ENCODE measurements around the gene FAM89A.

DNA sequence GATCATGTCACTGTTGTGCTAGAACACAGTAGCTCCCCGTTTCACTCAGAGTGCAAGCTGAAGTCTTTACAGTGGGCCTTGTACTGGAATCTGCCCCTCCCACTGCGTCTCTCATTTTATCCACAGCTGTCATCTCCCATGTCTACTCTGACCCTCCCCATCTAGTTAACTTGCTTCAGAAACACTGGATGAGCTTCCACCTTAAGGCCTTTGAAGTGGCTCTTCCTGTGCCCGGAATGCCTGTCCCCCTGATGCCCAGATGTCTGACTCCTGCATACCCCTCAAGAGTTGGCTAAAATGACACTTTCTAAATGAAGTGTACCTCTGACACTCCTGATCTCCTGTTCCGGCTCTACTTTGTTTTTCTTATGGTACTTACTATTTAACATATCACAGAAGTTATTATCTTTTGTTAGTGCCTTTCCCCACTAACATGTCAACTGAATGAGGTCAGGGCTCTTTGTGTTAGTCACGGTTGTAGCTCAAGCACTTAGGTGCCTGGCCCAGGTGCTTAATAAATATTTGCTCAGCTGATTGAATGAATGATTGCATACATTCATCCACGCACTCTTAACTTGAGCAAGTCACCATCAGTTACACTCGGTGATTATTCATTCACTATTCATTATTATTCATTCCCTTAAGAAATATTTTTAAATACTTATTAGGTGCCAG lies 47.8 kb downstream of the FAM89A start:
- TF ChIP-seq ZNF644 (tag; IDR thresholded peaks at IDR 0.05; ENCODE audit: low read depth) = no peak
- TF ChIP-seq, protein P1, sequence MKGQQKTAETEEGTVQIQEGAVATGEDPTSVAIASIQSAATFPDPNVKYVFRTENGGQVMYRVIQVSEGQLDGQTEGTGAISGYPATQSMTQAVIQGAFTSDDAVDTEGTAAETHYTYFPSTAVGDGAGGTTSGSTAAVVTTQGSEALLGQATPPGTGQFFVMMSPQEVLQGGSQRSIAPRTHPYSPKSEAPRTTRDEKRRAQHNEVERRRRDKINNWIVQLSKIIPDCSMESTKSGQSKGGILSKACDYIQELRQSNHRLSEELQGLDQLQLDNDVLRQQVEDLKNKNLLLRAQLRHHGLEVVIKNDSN (CRISPR knock-in tag; IDR thresholded peaks at IDR 0.05) = no peak
- TF ChIP-seq, protein P2, sequence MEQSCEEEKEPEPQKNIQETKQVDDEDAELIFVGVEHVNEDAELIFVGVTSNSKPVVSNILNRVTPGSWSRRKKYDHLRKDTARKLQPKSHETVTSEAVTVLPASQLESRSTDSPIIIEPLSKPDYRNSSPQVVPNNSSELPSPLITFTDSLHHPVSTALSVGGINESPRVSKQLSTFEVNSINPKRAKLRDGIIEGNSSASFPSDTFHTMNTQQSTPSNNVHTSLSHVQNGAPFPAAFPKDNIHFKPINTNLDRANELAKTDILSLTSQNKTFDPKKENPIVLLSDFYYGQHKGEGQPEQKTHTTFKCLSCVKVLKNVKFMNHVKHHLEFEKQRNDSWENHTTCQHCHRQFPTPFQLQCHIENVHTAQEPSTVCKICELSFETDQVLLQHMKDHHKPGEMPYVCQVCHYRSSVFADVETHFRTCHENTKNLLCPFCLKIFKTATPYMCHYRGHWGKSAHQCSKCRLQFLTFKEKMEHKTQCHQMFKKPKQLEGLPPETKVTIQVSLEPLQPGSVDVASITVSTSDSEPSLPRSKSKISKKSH (CRISPR knock-in tag; IDR thresholded peaks at IDR 0.05) = no peak
- TF ChIP-seq RFX5 (IDR thresholded peaks at IDR 0.05; ENCODE audit: low read depth, low read length) = no peak
- no peak for TF ChIP-seq MYNN (IDR thresholded peaks at IDR 0.05)
- TF ChIP-seq MYNN (CRISPR knock-in tag; IDR thresholded peaks at IDR 0.05) = no peak
- no peak for TF ChIP-seq CBFA2T3 (IDR thresholded peaks at IDR 0.05)
- TF ChIP-seq CBX3 (IDR thresholded peaks at IDR 0.05; ENCODE audit: borderline replicate concordance in 1 of 2, low read length in 2 of 2) = no peak
- no peak for TF ChIP-seq ZKSCAN3 (CRISPR knock-in tag; IDR thresholded peaks at IDR 0.05)
- no peak for TF ChIP-seq ZNF639 (CRISPR knock-in tag; conservative IDR thresholded peaks at IDR 0.05 in 1 of 2, IDR thresholded peaks at IDR 0.05 in 1 of 2)
- TF ChIP-seq PREB (CRISPR knock-in tag; IDR thresholded peaks at IDR 0.05) = no peak
- no peak for TF ChIP-seq EGR1 (conservative IDR thresholded peaks at IDR 0.05)
- no peak for TF ChIP-seq HMG20B (CRISPR knock-in tag; IDR thresholded peaks at IDR 0.05)
- TF ChIP-seq TAF1 (IDR thresholded peaks at IDR 0.05; ENCODE audit: control insufficient read depth, extremely low read depth, insufficient read depth, low read length, severe bottlenecking) = no peak
- TF ChIP-seq POLR3A (IDR thresholded peaks at IDR 0.05; ENCODE audit: borderline replicate concordance, extremely low read depth, insufficient read depth, insufficient read length) = no peak

Data from K562 (cell line).